HG03280 (cell line): ENCODE measurements around the gene UIMC1.
"Not testable (repeated sequence)": the region's sequence is repeated elsewhere in the genome, so short reads cannot be mapped to it uniquely, and the experiment has no call there.

Experiments used
- ATAC-seq: cut with Tn5 transposase; IDR thresholded peaks from one replicate; pipeline ENCODE4 v1.9.1; 2021; ENCODE audit warnings: mild to moderate bottlenecking, moderate library complexity; ENCODE audit not compliant: unreplicated experiment

Gene UIMC1

GRCh38 chr5:176873541-176874172 is 132.9 kb downstream of the UIMC1 start:
- no peak for ATAC-seq

GRCh38 chr5:176873011-176873410 is 133.6 kb downstream of the UIMC1 start:
- not testable (repeated sequence) for ATAC-seq

GRCh38 chr5:176872586-176872985 is 134.0 kb downstream of the UIMC1 start:
- ATAC-seq, result not testable (repeated sequence)

- ATAC-seq, result not testable (repeated sequence)
These were observed 135.9 kb downstream of the UIMC1 start for GRCh38 chr5:176870644-176871043.

GRCh38 chr5:176870110-176870591 is 136.4 kb downstream of the UIMC1 start:
- ATAC-seq, result no peak

- ATAC-seq, result no peak
These were observed 137.0 kb downstream of the UIMC1 start for GRCh38 chr5:176869501-176870109.

GRCh38 chr5:176868731-176869130 is 137.8 kb downstream of the UIMC1 start:
- ATAC-seq, result no peak

- no peak for ATAC-seq
These were observed 138.5 kb downstream of the UIMC1 start for GRCh38 chr5:176868126-176868525.

GRCh38 chr5:176866707-176867310 is 139.8 kb downstream of the UIMC1 start:
- ATAC-seq, result no peak

GRCh38 chr5:176865964-176866363 is 140.6 kb downstream of the UIMC1 start:
- no peak for ATAC-seq

- no peak for ATAC-seq
These were observed 141.8 kb downstream of the UIMC1 start for GRCh38 chr5:176864755-176865154.

- no peak for ATAC-seq
These were observed 142.8 kb downstream of the UIMC1 start for GRCh38 chr5:176863765-176864098.

GRCh38 chr5:176863041-176863764 is 143.4 kb downstream of the UIMC1 start:
- ATAC-seq, result no peak

- no peak for ATAC-seq
These were observed 144.1 kb downstream of the UIMC1 start for GRCh38 chr5:176862330-176862995.

- no peak for ATAC-seq
These were observed 145.3 kb downstream of the UIMC1 start for GRCh38 chr5:176861276-176861675.

GRCh38 chr5:176860381-176860780 is 146.2 kb downstream of the UIMC1 start:
- no peak for ATAC-seq

- no peak for ATAC-seq
These were observed 146.7 kb downstream of the UIMC1 start for GRCh38 chr5:176859916-176860315.

GRCh38 chr5:176857894-176858273 is 148.7 kb downstream of the UIMC1 start:
- ATAC-seq, result no peak

GRCh38 chr5:176857216-176857893 is 149.2 kb downstream of the UIMC1 start:
- ATAC-seq, result no peak

GRCh38 chr5:176856746-176857145 is 149.8 kb downstream of the UIMC1 start:
- no peak for ATAC-seq

- no peak for ATAC-seq
These were observed 151.0 kb downstream of the UIMC1 start for GRCh38 chr5:176855598-176855997.
